Panc1 (cell line): ENCODE data around the gene PRPF31. TPM values are rescaled to one million over a fixed set of nuclear protein-coding genes. Genes with fewer than 3 reads are reported as not detected.

ENCODE experiments used
- ATAC-seq: fragments of 200-7000 bp; cut with Tn5 transposase; 2 replicates; pipeline ENCODE4 v1.9.1; 2020; ENCODE audit warnings: mild to moderate bottlenecking, moderate library complexity
- BruUV-seq: library from RNA; stranded (reverse); fragments of 400-500 nt; replicated peaks from 2 replicates; lab custom pipeline; 2021; lab: Mats Ljungman, UMichigan
- CTCF ChIA-PET: fragments of 300-600 bp; sonication (Branson Sonifier 250); formaldehyde crosslinking; loops from one replicate; lab custom pipeline; 2022; ENCODE audit warnings: antibody characterized with exemption; lab: Charles Lee
- POLR2A ChIA-PET: fragments of 300-600 bp; sonication (Branson Sonifier 250); formaldehyde crosslinking; loops from one replicate; lab custom pipeline; 2022; ENCODE audit warnings: antibody characterized with exemption; lab: Charles Lee
- DNase-seq: peaks from one replicate; pipeline ENCODE4 v3.0.0-alpha.2; 2010; ENCODE audit warnings: low read depth, low spot score
- H3K27ac ChIP-seq: 2 replicates; pipeline ENCODE4 v1.5.1; 2011; ENCODE audit warnings: mild to moderate bottlenecking, low read length, inconsistent platforms
- H3K27me3 ChIP-seq: fragments of 200-500 bp; sonication (Bioruptor generic); 2 replicates; pipeline ENCODE4 v1.6.0; 2014; ENCODE audit warnings: low read length, inconsistent platforms; ENCODE audit not compliant: control insufficient read depth, insufficient read depth
- H3K36me3 ChIP-seq: fragments of 200-500 bp; sonication (Bioruptor generic); 2 replicates; pipeline ENCODE4 v1.5.1; 2014; ENCODE audit warnings: inconsistent platforms, mild to moderate bottlenecking, low read length, moderate library complexity; ENCODE audit not compliant: control insufficient read depth, insufficient read depth
- H3K4me1 ChIP-seq: 2 replicates; pipeline ENCODE4 v1.5.1; 2011; ENCODE audit warnings: inconsistent platforms, mild to moderate bottlenecking, low read length, moderate library complexity; ENCODE audit not compliant: control insufficient read depth, insufficient read depth
- H3K4me3 ChIP-seq, 2 experiments: 2 replicates each; pipeline ENCODE4 v1.5.1; 2011 to 2012; ENCODE audit warnings: low read depth in 2 of 2, low read length in 2 of 2, mild to moderate bottlenecking in 2 of 2, inconsistent platforms in 1 of 2, moderate library complexity in 1 of 2
- H3K9me3 ChIP-seq: fragments of 200-500 bp; sonication (Bioruptor generic); 2 replicates; pipeline ENCODE4 v1.5.1; 2014; ENCODE audit warnings: low read depth, mild to moderate bottlenecking, inconsistent platforms, low read length, moderate library complexity; ENCODE audit not compliant: control insufficient read depth, insufficient read depth
- CTCF ChIP-seq: fragments of 450-650 bp; IDR thresholded peaks from 2 replicates; pipeline ENCODE4 v1.5.1; 2017; ENCODE audit warnings: mild to moderate bottlenecking
- POLR2AphosphoS5 ChIP-seq: IDR thresholded peaks from 2 replicates; pipeline ENCODE4 v1.6.1; 2012; ENCODE audit warnings: mild to moderate bottlenecking, low read depth, low read length, moderate library complexity
- SIN3A ChIP-seq: IDR thresholded peaks from 2 replicates; pipeline ENCODE4 v1.6.1; 2012; ENCODE audit warnings: low read depth, mild to moderate bottlenecking, low read length, moderate library complexity, borderline replicate concordance; ENCODE audit not compliant: insufficient read depth
- TCF7L2 ChIP-seq: IDR thresholded peaks from 2 replicates; pipeline ENCODE4 v1.6.1; 2011; ENCODE audit warnings: mild to moderate bottlenecking, low read depth, low read length, inconsistent platforms
- in situ Hi-C: cut with HindIII; loops from 2 replicates; pipeline ENCODE4 v1.10.0; 2016; ENCODE audit warnings: low sequenced_read_pairs, low pct_unique_long_range_greater_than_20kb
- intact Hi-C: fragments of 100-400 bp; cut with micrococcal nuclease; formaldehyde crosslinking; loops from one replicate; pipeline ENCODE4 v1.10.0; 2022; ENCODE audit not compliant: unreplicated experiment
- total RNA-seq: library from RNA; stranded (reverse); gene quantifications from one replicate; pipeline ENCODE4 v1.2.1, GENCODE V29; 2021; ENCODE audit not compliant: unreplicated experiment
- TF ChIP-seq, protein P1 (sequence below), 2 experiments: IDR thresholded peaks; 2 replicates each; pipeline ENCODE4 v1.6.1; 2011 to 2012; ENCODE audit warnings: low read depth in 2 of 2, control low read depth in 1 of 2, low read length in 1 of 2, mild to moderate bottlenecking in 1 of 2, moderate library complexity in 1 of 2; ENCODE audit not compliant: insufficient read depth in 1 of 2

Gene PRPF31
- total RNA-seq, 1 experiment from 2014 or later: 117 TPM

GRCh38 chr19:54179262-54179852 is 63.8 kb downstream of the PRPF31 start:
- POLR2A ChIA-PET: no interaction called here
- TF ChIP-seq SIN3A (no peak), CTCF (no peak), TCF7L2 (no peak), POLR2AphosphoS5 (no peak)
- TF ChIP-seq, protein P1, sequence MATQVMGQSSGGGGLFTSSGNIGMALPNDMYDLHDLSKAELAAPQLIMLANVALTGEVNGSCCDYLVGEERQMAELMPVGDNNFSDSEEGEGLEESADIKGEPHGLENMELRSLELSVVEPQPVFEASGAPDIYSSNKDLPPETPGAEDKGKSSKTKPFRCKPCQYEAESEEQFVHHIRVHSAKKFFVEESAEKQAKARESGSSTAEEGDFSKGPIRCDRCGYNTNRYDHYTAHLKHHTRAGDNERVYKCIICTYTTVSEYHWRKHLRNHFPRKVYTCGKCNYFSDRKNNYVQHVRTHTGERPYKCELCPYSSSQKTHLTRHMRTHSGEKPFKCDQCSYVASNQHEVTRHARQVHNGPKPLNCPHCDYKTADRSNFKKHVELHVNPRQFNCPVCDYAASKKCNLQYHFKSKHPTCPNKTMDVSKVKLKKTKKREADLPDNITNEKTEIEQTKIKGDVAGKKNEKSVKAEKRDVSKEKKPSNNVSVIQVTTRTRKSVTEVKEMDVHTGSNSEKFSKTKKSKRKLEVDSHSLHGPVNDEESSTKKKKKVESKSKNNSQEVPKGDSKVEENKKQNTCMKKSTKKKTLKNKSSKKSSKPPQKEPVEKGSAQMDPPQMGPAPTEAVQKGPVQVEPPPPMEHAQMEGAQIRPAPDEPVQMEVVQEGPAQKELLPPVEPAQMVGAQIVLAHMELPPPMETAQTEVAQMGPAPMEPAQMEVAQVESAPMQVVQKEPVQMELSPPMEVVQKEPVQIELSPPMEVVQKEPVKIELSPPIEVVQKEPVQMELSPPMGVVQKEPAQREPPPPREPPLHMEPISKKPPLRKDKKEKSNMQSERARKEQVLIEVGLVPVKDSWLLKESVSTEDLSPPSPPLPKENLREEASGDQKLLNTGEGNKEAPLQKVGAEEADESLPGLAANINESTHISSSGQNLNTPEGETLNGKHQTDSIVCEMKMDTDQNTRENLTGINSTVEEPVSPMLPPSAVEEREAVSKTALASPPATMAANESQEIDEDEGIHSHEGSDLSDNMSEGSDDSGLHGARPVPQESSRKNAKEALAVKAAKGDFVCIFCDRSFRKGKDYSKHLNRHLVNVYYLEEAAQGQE (IDR thresholded peaks at IDR 0.05; ENCODE audit: insufficient read depth in 1 of 2, low read depth in 2 of 2, low read length in 1 of 2): no peak

GRCh38 chr19:54179921-54180461 is 64.4 kb downstream of the PRPF31 start:
- H3K9me3 ChIP-seq: no peaks in the 10 kb centered on the region
- BruUV-seq: no TSS peak
- TF ChIP-seq TCF7L2 (no peak), POLR2AphosphoS5 (no peak), SIN3A (no peak), CTCF (no peak)
- TF ChIP-seq, protein P1 (IDR thresholded peaks at IDR 0.05; ENCODE audit: insufficient read depth in 1 of 2, low read depth in 2 of 2, low read length in 1 of 2): no peak
- CTCF ChIA-PET: interaction anchor here (1.5 kb wide), 1 partner anchor 9 kb away, joined by 6 read pairs; the partner anchor contains the start of gene MBOAT7
- H3K36me3 ChIP-seq: no peaks in the 10 kb centered on the region; the same call in 1 of the 2 replicates
- intact Hi-C loops: no loop called here
- DNase-seq (no peak), ATAC-seq (peak; percentile 72)
- in situ Hi-C loops: no loop called here
- H3K4me1 ChIP-seq: no peaks in the 10 kb centered on the region
- no peaks in the 10 kb centered on the region for H3K27me3 ChIP-seq
- H3K4me3 ChIP-seq: no peak overlapping the region
- no peak overlapping the region for H3K27ac ChIP-seq
- POLR2A ChIA-PET: no interaction called here

More at GRCh38 chr19:54179262-54179852, 63.8 kb downstream of the PRPF31 start:
- Histone ChIP-seq H3K4me1 (no peaks in the 10 kb centered on the region), H3K27ac (no peak overlapping the region), H3K27me3 (no peaks in the 10 kb centered on the region), H3K9me3 (no peaks in the 10 kb centered on the region), H3K4me3 (no peak overlapping the region), H3K36me3 (no peaks in the 10 kb centered on the region; the same call in 1 of the 2 replicates)
- intact Hi-C loops: no loop called here
- in situ Hi-C loops: no loop called here
- no peak for DNase-seq
- CTCF ChIA-PET: interaction anchor here (1.5 kb wide), 1 partner anchor 10 kb away, joined by 6 read pairs; the partner anchor contains the start of gene MBOAT7
- no TSS peak for BruUV-seq
- ATAC-seq: no peak
